IgD-negative memory B cell (primary cell): ENCODE data around the gene MYOF. TPM values are rescaled to one million over a fixed set of nuclear protein-coding genes. Genes with fewer than 3 reads are reported as not detected.
"Not testable (repeated sequence)": the region's sequence is repeated elsewhere in the genome, so short reads cannot be mapped to it uniquely, and the experiment has no call there.

ENCODE experiments used
- H3K27ac Mint-ChIP-seq, 3 donors: one replicate each; pipeline ENCODE4 v1.8.0; 2020 to 2022; ENCODE audit warnings: mild to moderate bottlenecking in 3 of 3, mixed read lengths in 3 of 3, moderate library complexity in 1 of 3
- H3K27me3 Mint-ChIP-seq: one replicate; pipeline ENCODE4 v1.8.0; 2021; ENCODE audit warnings: mixed read lengths
- H3K36me3 Mint-ChIP-seq: one replicate; pipeline ENCODE4 v1.8.0; 2020; ENCODE audit warnings: mild to moderate bottlenecking, mixed read lengths
- H3K4me1 Mint-ChIP-seq, 3 donors: one replicate each; pipeline ENCODE4 v1.8.0; 2020 to 2022; ENCODE audit warnings: mixed read lengths in 3 of 3, mild to moderate bottlenecking in 1 of 3
- H3K4me3 Mint-ChIP-seq, 4 donors: one replicate each; pipeline ENCODE4 v1.8.0; 2020 to 2022; ENCODE audit warnings: mild to moderate bottlenecking in 4 of 4, mixed read lengths in 4 of 4, moderate library complexity in 3 of 4
- H3K9me3 Mint-ChIP-seq, 3 donors: one replicate each; pipeline ENCODE4 v1.8.0; 2020 to 2021; ENCODE audit warnings: mixed read lengths in 3 of 3, mild to moderate bottlenecking in 1 of 3
- polyA plus RNA-seq: library from polyadenylated mRNA; unstranded; fragments of 300-500 nt; fragmentation: Illumina TruSeq; gene quantifications from one replicate; pipeline ENCODE4 v1.2.3, GENCODE V29; 2021

The MYOF gene
- polyA plus RNA-seq, 1 donor from 2014 or later = not detected

DNA sequence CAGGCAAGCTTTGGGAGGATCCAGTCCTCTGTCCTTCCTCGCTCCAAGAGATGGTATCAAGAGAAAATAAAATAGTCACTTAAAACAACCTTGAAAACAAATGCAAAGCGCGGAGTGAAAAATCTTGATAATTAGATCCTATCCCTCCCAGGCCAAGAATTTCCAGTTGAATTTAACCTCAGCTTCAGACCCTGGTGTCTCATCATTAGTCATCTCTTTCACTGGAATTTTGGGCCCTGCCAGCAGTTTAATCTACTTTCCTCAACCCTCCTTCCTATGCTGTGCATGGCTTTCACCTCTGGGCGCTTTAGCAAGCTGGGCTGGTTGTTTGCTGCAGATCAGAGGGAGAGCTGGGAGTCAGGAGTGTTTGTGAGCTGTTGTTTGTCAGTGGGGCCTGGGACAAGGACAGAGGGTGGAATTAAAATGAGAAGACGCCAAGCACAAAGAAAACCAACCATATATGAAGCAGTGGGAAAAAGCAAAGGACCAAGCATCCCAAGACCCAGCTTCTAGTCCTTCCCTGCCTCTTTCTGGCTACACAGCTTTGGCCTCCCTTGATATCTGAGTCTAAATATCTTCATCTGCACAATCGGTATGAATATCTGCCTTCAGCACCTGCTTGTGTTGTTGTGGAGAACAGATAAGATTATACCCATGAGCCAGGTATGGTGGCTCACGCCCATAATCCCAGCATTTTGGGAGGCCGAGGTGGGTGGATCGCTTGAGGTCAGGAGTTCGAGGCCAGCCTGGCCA, 13.5 kb downstream of the MYOF start:
- Mint-ChIP-seq H3K36me3 (peaks cover 2% of the 10 kb centered on the region), H3K4me1 (peaks cover 0 to 13% (median 0%) of the 10 kb centered on the region in 3 donors), H3K27me3 (no peaks in the 10 kb centered on the region), H3K27ac (no peak overlapping the region), H3K9me3 (no peaks in the 10 kb centered on the region), H3K4me3 (no peak overlapping the region)

DNA sequence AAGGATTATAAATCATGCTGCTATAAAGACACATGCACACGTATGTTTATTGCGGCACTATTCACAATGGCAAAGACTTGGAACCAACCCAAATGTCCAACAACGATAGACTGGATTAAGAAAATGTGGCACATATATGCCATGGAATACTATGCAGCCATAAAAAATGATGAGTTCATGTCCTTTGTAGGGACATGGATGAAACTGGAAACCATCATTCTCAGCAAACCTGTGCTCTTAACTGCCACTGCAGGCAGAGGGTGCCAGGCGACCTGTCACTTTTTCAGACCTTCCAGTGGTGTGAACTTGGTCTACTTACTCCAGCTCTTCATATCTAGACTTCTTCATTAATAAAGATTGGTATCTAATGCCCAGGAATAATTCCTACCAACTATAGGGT, 14.5 kb downstream of the MYOF start:
- H3K4me1 Mint-ChIP-seq = peaks cover 5 to 17% (median 5%) of the 10 kb centered on the region in 3 donors
- not testable (repeated sequence) for H3K9me3 Mint-ChIP-seq, H3K27me3 Mint-ChIP-seq, H3K36me3 Mint-ChIP-seq, H3K4me3 Mint-ChIP-seq, H3K27ac Mint-ChIP-seq

DNA sequence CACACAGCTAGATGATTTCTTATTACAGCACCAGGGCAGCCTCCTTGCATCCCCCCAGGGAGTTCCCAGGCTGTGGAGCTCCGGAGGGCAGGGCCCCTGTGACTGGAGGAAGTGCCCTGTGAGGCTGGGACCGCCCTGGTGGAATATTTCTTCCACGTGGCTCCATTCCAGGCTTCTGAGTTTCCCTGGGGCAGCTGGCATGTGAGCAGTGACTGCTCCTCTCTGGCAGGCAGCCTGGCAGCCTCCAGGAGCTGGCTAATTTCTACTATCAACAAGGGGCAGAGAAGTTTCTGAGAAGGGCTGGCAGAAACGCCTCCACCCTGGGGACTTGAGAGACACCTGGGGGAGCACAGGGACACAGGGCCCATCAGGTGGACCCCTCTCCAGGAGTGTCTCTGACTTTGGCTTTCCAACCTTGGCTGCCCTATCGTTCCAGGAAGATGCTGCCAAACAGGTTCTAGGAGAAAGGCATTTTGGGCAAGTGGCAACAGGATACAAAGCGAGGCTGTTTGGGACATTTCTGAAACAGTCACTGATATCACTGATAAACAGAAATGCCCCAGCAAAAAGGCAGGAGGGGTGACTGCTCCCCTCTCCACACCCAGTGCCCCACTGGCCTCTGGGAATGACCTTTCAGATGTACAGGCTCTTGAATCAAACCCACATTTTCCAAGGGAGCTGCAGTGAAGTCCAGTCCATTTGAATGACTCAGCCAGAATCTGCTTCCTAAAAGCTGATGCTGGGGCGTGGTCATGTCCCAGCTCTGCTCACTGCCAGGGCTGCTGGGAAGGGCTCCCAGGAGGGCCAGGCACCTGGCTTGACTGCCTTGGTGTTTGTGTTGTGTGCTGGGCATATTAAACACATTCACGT, 16.1 kb downstream of the MYOF start:
- Mint-ChIP-seq H3K4me1 (peaks cover 8 to 18% (median 14%) of the 10 kb centered on the region in 3 donors), H3K27ac (no peak overlapping the region), H3K27me3 (no peaks in the 10 kb centered on the region), H3K4me3 (no peak overlapping the region), H3K36me3 (peaks cover 3% of the 10 kb centered on the region), H3K9me3 (no peaks in the 10 kb centered on the region)

- no peaks in the 10 kb centered on the region for H3K27me3 Mint-ChIP-seq
- H3K4me1 Mint-ChIP-seq = peaks cover 8 to 18% (median 15%) of the 10 kb centered on the region in 3 donors
- no peak overlapping the region for H3K27ac Mint-ChIP-seq
- H3K9me3 Mint-ChIP-seq = no peaks in the 10 kb centered on the region
- peaks cover 3% of the 10 kb centered on the region for H3K36me3 Mint-ChIP-seq
- H3K4me3 Mint-ChIP-seq = no peak overlapping the region
These were observed 17.3 kb downstream of the MYOF start for GRCh38 chr10:93464776-93465388.

DNA sequence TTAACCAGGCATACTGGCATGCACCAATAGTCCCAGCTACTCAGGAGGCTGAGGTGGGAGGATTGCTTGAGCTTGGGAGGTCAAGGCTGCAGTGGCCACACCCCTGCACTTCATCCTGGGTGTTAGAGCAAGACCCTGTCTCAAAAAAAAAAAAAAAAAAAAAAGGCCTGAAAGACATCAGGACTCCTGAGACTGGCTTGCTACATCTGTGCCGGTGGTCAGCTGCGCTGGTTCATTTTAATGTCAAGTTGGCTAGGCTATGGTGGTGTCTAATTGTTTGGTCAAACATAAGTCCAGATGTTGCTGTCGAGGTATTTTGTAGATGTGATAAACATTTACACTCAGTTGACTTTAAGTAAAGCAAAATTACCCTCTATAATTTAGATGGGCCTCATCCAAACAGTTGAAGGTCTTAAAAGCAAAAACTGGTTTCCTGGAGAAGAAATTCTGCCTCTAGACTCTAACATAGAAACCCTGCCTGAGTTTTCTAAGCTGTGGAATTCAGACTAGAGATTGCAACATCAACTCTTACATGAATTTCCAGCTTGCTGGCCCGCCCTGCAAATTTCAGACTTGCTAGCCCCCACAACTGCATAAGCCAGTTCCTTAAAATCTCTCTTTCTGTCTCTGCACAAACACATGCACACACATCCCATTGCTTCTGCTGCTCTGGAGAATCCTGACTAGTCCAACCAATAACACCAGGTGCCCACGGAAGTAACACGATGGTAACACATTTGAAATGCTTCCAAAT, 18.2 kb downstream of the MYOF start:
- Mint-ChIP-seq H3K4me3 (no peak overlapping the region), H3K9me3 (no peaks in the 10 kb centered on the region), H3K4me1 (peaks cover 8 to 18% (median 15%) of the 10 kb centered on the region in 3 donors), H3K27ac (no peak overlapping the region), H3K36me3 (peaks cover 3% of the 10 kb centered on the region), H3K27me3 (no peaks in the 10 kb centered on the region)

GRCh38 chr10:93462881-93463280, 19.3 kb downstream of the MYOF start:
- Mint-ChIP-seq H3K27ac (no peak overlapping the region), H3K27me3 (no peaks in the 10 kb centered on the region), H3K4me1 (peaks cover 8 to 18% (median 15%) of the 10 kb centered on the region in 3 donors), H3K36me3 (peaks cover 3% of the 10 kb centered on the region), H3K4me3 (no peak overlapping the region), H3K9me3 (no peaks in the 10 kb centered on the region)

- H3K9me3 Mint-ChIP-seq = no peaks in the 10 kb centered on the region
- H3K4me3 Mint-ChIP-seq = no peak overlapping the region
- peaks cover 3% of the 10 kb centered on the region for H3K36me3 Mint-ChIP-seq
- peaks cover 8 to 18% (median 15%) of the 10 kb centered on the region in 3 donors for H3K4me1 Mint-ChIP-seq
- H3K27ac Mint-ChIP-seq = peak overlapping the region in 1 of 3 donors; percentile 92
- no peaks in the 10 kb centered on the region for H3K27me3 Mint-ChIP-seq
These were observed 19.8 kb downstream of the MYOF start for GRCh38 chr10:93462371-93462770.

- Mint-ChIP-seq H3K27ac (peak overlapping the region in 1 of 3 donors; percentile 92), H3K27me3 (no peaks in the 10 kb centered on the region), H3K4me3 (no peak overlapping the region)
These were observed 20.3 kb downstream of the MYOF start for GRCh38 chr10:93461807-93462178.

GRCh38 chr10:93461109-93461806, 20.9 kb downstream of the MYOF start:
- Mint-ChIP-seq H3K36me3 (peaks cover 2% of the 10 kb centered on the region), H3K9me3 (no peaks in the 10 kb centered on the region), H3K4me1 (peaks cover 8 to 18% (median 15%) of the 10 kb centered on the region in 3 donors), H3K4me3 (no peak overlapping the region), H3K27me3 (no peaks in the 10 kb centered on the region), H3K27ac (peak overlapping the region in 1 of 3 donors; percentile 48)

More at GRCh38 chr10:93461807-93462178, 20.3 kb downstream of the MYOF start:
- Mint-ChIP-seq H3K9me3 (no peaks in the 10 kb centered on the region), H3K4me1 (peaks cover 8 to 18% (median 15%) of the 10 kb centered on the region in 3 donors), H3K36me3 (peaks cover 3% of the 10 kb centered on the region)

GRCh38 chr10:93459466-93459865, 22.7 kb downstream of the MYOF start:
- peaks cover 2% of the 10 kb centered on the region for H3K36me3 Mint-ChIP-seq
- peaks cover 8 to 15% (median 13%) of the 10 kb centered on the region in 3 donors for H3K4me1 Mint-ChIP-seq
- H3K4me3 Mint-ChIP-seq = no peak overlapping the region
- no peaks in the 10 kb centered on the region for H3K9me3 Mint-ChIP-seq
- H3K27me3 Mint-ChIP-seq = no peaks in the 10 kb centered on the region
- H3K27ac Mint-ChIP-seq = no peak overlapping the region

- no peak overlapping the region for H3K27ac Mint-ChIP-seq
- peaks cover 2% of the 10 kb centered on the region for H3K36me3 Mint-ChIP-seq
- H3K27me3 Mint-ChIP-seq = no peaks in the 10 kb centered on the region
- H3K9me3 Mint-ChIP-seq = no peaks in the 10 kb centered on the region
- H3K4me3 Mint-ChIP-seq = no peak overlapping the region
- H3K4me1 Mint-ChIP-seq = peaks cover 7 to 15% (median 8%) of the 10 kb centered on the region in 3 donors
These were observed 23.3 kb downstream of the MYOF start for GRCh38 chr10:93458821-93459257.

DNA sequence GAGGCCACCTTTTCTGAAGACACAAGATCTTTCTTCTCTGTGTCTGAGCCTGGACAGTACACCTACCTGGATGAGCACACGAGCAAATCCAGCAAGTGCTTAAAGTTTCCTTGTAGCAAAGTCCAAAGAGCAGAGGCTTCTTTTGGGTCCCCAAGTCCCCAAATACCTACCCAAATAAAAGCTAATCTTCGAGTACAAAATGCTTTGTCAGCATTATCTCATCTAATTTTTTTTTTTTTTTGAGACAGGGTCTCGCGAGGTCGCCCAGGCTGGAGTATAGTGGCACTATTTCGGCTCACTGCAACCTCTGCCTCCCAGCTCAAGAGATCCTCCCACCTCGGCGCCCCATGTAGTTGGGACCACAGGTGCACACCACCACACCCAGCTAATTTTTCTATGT, 24.6 kb downstream of the MYOF start:
- Mint-ChIP-seq H3K27ac (no peak overlapping the region), H3K36me3 (peaks cover 2% of the 10 kb centered on the region), H3K9me3 (no peaks in the 10 kb centered on the region), H3K27me3 (no peaks in the 10 kb centered on the region), H3K4me3 (no peak overlapping the region), H3K4me1 (peaks cover 0 to 10% (median 3%) of the 10 kb centered on the region in 3 donors)

DNA sequence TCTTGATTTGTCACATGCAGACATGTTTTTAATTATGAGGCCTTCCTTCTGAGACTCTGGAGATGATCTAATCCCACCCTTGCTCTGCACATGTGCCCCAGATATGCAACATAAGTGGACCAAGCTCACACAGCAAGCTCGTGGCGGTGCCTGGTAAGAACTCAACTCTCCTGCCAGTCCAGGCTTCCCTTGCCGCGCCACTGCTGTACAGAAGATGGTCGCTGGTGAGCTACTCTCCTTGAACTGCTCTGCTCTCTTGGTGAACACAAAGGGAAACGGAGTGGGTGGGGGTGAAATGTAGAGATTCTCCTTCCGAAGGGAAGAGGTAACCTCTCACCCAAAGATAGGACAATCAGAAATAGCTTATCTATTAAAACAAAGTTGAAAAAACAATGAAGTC, 25.7 kb downstream of the MYOF start:
- peaks cover 0 to 10% (median 0%) of the 10 kb centered on the region in 3 donors for H3K4me1 Mint-ChIP-seq
- H3K4me3 Mint-ChIP-seq = no peak overlapping the region
- H3K27me3 Mint-ChIP-seq = no peaks in the 10 kb centered on the region
- no peak overlapping the region for H3K27ac Mint-ChIP-seq
- no peaks in the 10 kb centered on the region for H3K36me3 Mint-ChIP-seq
- no peaks in the 10 kb centered on the region for H3K9me3 Mint-ChIP-seq

DNA sequence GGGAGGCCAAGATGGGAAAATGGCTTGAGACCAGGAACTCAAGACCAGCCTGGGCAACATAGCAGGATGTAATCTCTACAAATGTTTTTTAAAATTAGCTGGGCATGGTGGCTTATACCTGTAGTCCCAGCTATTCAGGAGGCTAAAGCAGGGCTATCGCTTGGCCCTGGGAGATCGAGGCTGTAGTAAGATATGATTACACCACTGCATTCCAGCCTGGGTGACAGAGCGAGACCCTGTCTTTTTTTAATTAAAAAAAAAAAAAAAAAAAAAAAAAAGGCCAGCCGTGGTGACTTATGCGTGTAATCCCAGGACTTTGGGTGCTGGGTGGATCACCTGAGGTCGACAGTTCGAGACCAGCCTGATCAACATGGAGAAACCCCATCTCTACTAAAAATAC, 27.4 kb downstream of the MYOF start:
- Mint-ChIP-seq H3K36me3 (peaks cover 2% of the 10 kb centered on the region), H3K27ac (no peak overlapping the region), H3K9me3 (no peaks in the 10 kb centered on the region), H3K27me3 (no peaks in the 10 kb centered on the region), H3K4me3 (no peak overlapping the region), H3K4me1 (peaks cover 0 to 5% (median 0%) of the 10 kb centered on the region in 3 donors)
